Breast epithelium (tissue), 3 donors: ENCODE measurements around the gene ADGRL3.

Experiments used
- CTCF ChIP-seq, 3 donors: fragments of 450-650 bp; IDR thresholded peaks; one replicate each; pipeline ENCODE4 v1.5.1; 2016 to 2017; ENCODE audit warnings: antibody characterized with exemption in 3 of 3, mild to moderate bottlenecking in 3 of 3, moderate library complexity in 3 of 3
- POLR2AphosphoS5 ChIP-seq, 3 donors: sonication (generic); formaldehyde crosslinking; IDR thresholded peaks; one replicate each; pipeline ENCODE4 v1.6.1; 2017; ENCODE audit warnings: antibody characterized with exemption in 3 of 3

GRCh38 chr4:61427818-61428495 lies 227.8 kb downstream of the ADGRL3 start:
- TF ChIP-seq POLR2AphosphoS5 (IDR thresholded peaks at IDR 0.05), result no peak
- no peak for TF ChIP-seq CTCF (IDR thresholded peaks at IDR 0.05)
